Fibroblast of lung (primary cell): ENCODE measurements around the gene FAAP20.

Experiments used
- EZH2 ChIP-seq: IDR thresholded peaks from 2 replicates; pipeline ENCODE4 v1.5.1; 2012; ENCODE audit warnings: low read length, control low read depth, mild to moderate bottlenecking; ENCODE audit errors: missing control alignments
- TF ChIP-seq, protein P1 (sequence below), 2 donors: IDR thresholded peaks in 1 of 2; conservative IDR thresholded peaks in 1 of 2; 1 replicate in 1 of 2; 2 replicates in 1 of 2; pipeline ENCODE4 v1.5.1; 2011 to 2012; ENCODE audit warnings: low read length in 2 of 2, control low read depth in 1 of 2, inconsistent platforms in 1 of 2, low read depth in 1 of 2, mild to moderate bottlenecking in 1 of 2

DNA sequence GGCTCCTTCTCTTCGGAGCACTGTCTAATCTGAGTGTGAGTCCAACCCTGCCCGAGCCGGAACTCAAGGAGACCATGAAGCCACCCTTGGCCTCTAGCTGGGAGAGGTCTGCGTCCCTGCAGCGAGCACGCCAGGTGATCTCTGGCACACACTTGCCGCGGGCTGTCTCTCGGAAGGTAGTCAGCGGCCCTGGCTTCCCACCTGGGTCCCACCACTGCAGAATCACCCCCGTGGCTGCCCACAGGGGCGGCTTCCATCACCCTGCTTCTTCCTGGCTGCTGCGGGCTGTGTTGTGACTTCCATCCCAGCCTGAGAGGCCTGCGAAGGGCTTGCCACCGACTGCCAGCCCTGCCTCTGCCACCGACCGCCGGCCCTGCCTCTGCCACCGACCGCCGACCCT is 17.0 kb downstream of the FAAP20 start:
- TF ChIP-seq, protein P1, sequence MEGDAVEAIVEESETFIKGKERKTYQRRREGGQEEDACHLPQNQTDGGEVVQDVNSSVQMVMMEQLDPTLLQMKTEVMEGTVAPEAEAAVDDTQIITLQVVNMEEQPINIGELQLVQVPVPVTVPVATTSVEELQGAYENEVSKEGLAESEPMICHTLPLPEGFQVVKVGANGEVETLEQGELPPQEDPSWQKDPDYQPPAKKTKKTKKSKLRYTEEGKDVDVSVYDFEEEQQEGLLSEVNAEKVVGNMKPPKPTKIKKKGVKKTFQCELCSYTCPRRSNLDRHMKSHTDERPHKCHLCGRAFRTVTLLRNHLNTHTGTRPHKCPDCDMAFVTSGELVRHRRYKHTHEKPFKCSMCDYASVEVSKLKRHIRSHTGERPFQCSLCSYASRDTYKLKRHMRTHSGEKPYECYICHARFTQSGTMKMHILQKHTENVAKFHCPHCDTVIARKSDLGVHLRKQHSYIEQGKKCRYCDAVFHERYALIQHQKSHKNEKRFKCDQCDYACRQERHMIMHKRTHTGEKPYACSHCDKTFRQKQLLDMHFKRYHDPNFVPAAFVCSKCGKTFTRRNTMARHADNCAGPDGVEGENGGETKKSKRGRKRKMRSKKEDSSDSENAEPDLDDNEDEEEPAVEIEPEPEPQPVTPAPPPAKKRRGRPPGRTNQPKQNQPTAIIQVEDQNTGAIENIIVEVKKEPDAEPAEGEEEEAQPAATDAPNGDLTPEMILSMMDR (conservative IDR thresholded peaks at IDR 0.05 in 1 of 2, IDR thresholded peaks at IDR 0.05 in 1 of 2; ENCODE audit: low read depth in 1 of 2, low read length in 2 of 2) = no peak
- no peak for TF ChIP-seq EZH2
